Heart right ventricle (tissue), 16 donors: Measurements from ENCODE around the gene UROS. TPM values are rescaled to one million over a fixed set of nuclear protein-coding genes. Genes with fewer than 3 reads are reported as not detected.

ENCODE experiments used
- ATAC-seq, 8 donors: fragments of 200-7000 bp; cut with Tn5 transposase; one replicate each; pipeline ENCODE4 v1.9.1; 2020; ENCODE audit warnings: mild to moderate bottlenecking in 8 of 8, moderate library complexity in 8 of 8, moderate number of reproducible peaks in 1 of 8
- DNase-seq, 2 donors: peaks; one replicate each; pipeline ENCODE4 v3.0.0-alpha.2; 2020
- H3K27ac ChIP-seq, 10 donors: fragments of 200-600 bp; sonication (generic) in 2 of 10; one replicate each; pipeline versions ENCODE4 v1.5.0 to v1.8.0; 2020 to 2022; ENCODE audit warnings: mild to moderate bottlenecking in 3 of 10
- H3K27me3 ChIP-seq, 7 donors: fragments of 200-600 bp; one replicate each; pipeline ENCODE4 v1.8.0; 2021 to 2022; ENCODE audit warnings: mild to moderate bottlenecking in 2 of 7
- H3K36me3 ChIP-seq, 9 donors: fragments of 200-600 bp; sonication (generic) in 1 of 9; one replicate each; pipeline versions ENCODE4 v1.5.0 to v1.8.0; 2020 to 2022; ENCODE audit warnings: mild to moderate bottlenecking in 2 of 9
- H3K4me1 ChIP-seq, 9 donors: fragments of 200-600 bp; sonication (generic) in 1 of 9; one replicate each; pipeline versions ENCODE4 v1.5.0 to v1.8.0; 2020 to 2022; ENCODE audit warnings: mild to moderate bottlenecking in 4 of 9
- H3K4me3 ChIP-seq, 10 donors: fragments of 200-600 bp; sonication (generic) in 2 of 10; one replicate each; pipeline versions ENCODE4 v1.5.0 to v1.8.0; 2020 to 2022; ENCODE audit warnings: mild to moderate bottlenecking in 7 of 10, moderate library complexity in 2 of 10
- H3K9me3 ChIP-seq, 11 donors: fragments of 200-600 bp in 10 of 11; sonication (generic) in 2 of 11; one replicate each; pipeline versions ENCODE4 v1.5.0 to v1.8.0; 2013 to 2022; ENCODE audit warnings: mild to moderate bottlenecking in 2 of 11, control low read depth in 1 of 11, moderate library complexity in 1 of 11
- WGBS, 2 donors: extraction: QIAGEN DNeasy Blood & Tissue Kit; methylation state at CpG; one replicate each; pipeline ENCODE4 v1.1.7; 2013; ENCODE audit warnings: inconsistent platforms in 1 of 2; 5-methylcytosine and 5-hydroxymethylcytosine counted together
- intact Hi-C, 10 donors: fragments of 100-400 bp; cut with DNase I; formaldehyde crosslinking; loops; one replicate each; pipeline versions ENCODE4 v1.11.1 to v1.14.2; 2022
- polyA plus RNA-seq, 2 donors: library from polyadenylated mRNA; stranded (reverse); fragments of 200-250 nt; gene quantifications; one replicate each; pipeline ENCODE4 v1.2.3, GENCODE V29; 2013
- total RNA-seq, 10 donors: library from RNA; stranded (reverse); fragmentation: NEBNext Ultra II Directional in 3 of 10; extraction: Animal tissue kit (Norgen Biotek cat#: 25700) in 3 of 10; gene quantifications; one replicate each; pipeline versions ENCODE4 v1.2.1 to v1.2.4, GENCODE V29; 2021 to 2023
- TF ChIP-seq, protein P1 (sequence below), 9 donors: fragments of 200-600 bp; sonication (generic) in 2 of 9; IDR thresholded peaks; one replicate each; pipeline versions ENCODE4 v1.5.0 to v1.8.0; 2021 to 2022; ENCODE audit warnings: antibody characterized with exemption in 9 of 9, mild to moderate bottlenecking in 5 of 9, moderate library complexity in 1 of 9
- donor health status: Arrhythmogenic right ventricular cardiomyopathy.
- donor health status: ischemic (EF 13 %, LVEDD 7.1; RV severe dilation, severe dysfunction).
- donor health status: healthy with polysubstance abuse.
- donor health status: DM: no; HTN: yes; CAD: no.
- donor health status: DM: no; HTN: no; CAD: no.
- donor health status: ischemic (EF 25% LVEDD 6.9; RV normal size, moderate dysfunction).
- donor health status: ischemic (EF 25% LVEDD 5.7; RV mildly dilated, moderate dysfunction).
- donor health status: healthy.
- donor health status: DM: yes; HTN: yes; CAD: no.
- donor health status: Ischemic cardiomyopathy.
- donor health status: ischemic (EF 35%, LVEDD 5.7; RV mildly dilated, moderate dysfunction).
- donor health status: nonischemic (EF 11% LVEDD 7.7; RV severe dilation, severe dysfunction).
- donor health status: DM: yes; HTN: yes; CAD: no.
- donor health status: PGD.
- donor health status: ischemic (EF 29% LVEDD 5.4; RV normal size, mild dysfunction).
- donor health status: nonischemic (EF 23%, LVEDD 6.1; RV moderate dilation, normal function).

The UROS gene
- total and polyA plus RNA-seq, 12 donors: 42.5 to 84.3 (median 70.8) TPM

DNA sequence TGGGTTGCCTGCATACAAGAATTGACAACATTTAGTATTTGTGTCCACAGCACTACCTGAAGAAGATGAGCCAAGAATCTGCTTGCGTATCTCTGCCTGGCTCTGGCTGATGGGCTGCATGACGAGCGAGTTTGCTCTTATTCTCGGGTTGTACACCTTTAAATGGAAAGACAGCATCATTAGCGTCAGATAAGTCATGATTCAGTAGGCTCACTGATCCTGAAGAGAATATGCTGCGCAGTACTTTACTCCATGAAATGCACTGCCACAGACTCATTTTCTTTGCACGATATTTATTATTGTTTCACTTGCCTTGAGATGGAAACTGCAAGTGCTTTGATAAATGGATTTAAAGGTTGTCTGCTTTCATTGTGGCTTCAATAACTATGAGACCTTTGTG is 29.4 kb upstream of the UROS start:
- DNase-seq (no peak), ATAC-seq (no peak)
- no peak overlapping the region for H3K27ac ChIP-seq
- H3K4me1 ChIP-seq: peaks cover 0 to 34% (median 5%) of the 10 kb centered on the region in 9 donors
- intact Hi-C loops: no loop called here
- TF ChIP-seq, protein P1, sequence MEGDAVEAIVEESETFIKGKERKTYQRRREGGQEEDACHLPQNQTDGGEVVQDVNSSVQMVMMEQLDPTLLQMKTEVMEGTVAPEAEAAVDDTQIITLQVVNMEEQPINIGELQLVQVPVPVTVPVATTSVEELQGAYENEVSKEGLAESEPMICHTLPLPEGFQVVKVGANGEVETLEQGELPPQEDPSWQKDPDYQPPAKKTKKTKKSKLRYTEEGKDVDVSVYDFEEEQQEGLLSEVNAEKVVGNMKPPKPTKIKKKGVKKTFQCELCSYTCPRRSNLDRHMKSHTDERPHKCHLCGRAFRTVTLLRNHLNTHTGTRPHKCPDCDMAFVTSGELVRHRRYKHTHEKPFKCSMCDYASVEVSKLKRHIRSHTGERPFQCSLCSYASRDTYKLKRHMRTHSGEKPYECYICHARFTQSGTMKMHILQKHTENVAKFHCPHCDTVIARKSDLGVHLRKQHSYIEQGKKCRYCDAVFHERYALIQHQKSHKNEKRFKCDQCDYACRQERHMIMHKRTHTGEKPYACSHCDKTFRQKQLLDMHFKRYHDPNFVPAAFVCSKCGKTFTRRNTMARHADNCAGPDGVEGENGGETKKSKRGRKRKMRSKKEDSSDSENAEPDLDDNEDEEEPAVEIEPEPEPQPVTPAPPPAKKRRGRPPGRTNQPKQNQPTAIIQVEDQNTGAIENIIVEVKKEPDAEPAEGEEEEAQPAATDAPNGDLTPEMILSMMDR (IDR thresholded peaks at IDR 0.05): no peak
- no peaks in the 10 kb centered on the region for H3K9me3 ChIP-seq
- H3K4me3 ChIP-seq: no peak overlapping the region
- 94 to 95% methylated on average over 7 of the region's 7 CpGs for WGBS, 2 donors
- no peaks in the 10 kb centered on the region for H3K27me3 ChIP-seq
- H3K36me3 ChIP-seq: peaks cover 0 to 97% (median 36%) of the 10 kb centered on the region in 9 donors

DNA sequence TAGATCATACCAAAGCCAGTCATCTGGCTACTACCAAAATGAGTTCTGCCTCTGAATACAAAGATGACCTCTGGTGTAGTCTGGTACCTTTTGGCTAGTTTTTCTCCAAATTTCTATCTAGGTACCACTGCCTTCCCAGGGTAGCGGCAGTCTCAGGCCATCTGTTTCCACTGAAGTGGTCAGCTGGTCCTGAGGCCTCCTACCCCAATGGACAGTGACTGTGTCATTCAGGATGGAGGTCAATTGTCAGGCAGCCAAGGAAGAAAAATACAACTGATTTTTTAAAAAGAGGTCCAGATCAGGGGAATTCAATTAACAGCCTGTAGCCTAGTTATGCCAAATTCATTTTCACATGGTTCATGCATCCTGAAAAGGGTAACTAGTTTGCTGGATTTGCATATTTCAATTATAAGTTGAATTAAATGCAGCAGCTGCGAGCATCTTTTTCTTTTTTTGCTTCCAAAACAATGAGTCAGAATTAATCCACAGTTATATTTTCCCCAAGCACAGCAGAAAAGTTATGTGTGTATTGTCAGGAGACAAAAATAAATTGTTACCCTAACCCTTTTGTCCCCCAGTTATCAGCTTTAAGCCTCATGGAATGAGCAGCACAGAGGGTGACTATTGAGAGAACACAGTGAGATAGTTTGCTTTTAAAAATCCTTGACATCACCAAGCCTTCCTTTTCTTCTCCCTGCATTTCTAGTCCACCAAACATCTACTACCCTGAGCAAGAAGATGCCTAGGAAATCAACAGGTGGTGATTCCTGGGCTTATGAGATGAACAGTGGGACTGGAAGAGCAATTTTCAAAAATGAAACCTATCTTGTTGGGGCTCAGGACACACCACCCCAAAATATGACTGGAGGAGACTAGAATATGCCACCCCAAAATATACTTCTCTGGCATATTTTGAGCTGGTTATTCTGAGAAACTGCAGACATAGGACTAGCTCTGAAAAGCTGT is 28.0 kb upstream of the UROS start:
- no peak for DNase-seq
- H3K36me3 ChIP-seq: peaks cover 0 to 97% (median 36%) of the 10 kb centered on the region in 9 donors
- TF ChIP-seq, protein P1 (IDR thresholded peaks at IDR 0.05): no peak
- H3K9me3 ChIP-seq: no peaks in the 10 kb centered on the region
- peaks cover 0 to 34% (median 5%) of the 10 kb centered on the region in 9 donors for H3K4me1 ChIP-seq
- H3K27me3 ChIP-seq: no peaks in the 10 kb centered on the region
- intact Hi-C loops: no loop called here
- peak in 5 of 8 donors; percentile 20 to 91 (median 81) for ATAC-seq
- WGBS, 2 donors: 85 to 87% methylated on average over 2 of the region's 2 CpGs
- H3K4me3 ChIP-seq: no peak overlapping the region
- peak overlapping the region in 6 of 10 donors; percentile 38 to 82 (median 70) for H3K27ac ChIP-seq

DNA sequence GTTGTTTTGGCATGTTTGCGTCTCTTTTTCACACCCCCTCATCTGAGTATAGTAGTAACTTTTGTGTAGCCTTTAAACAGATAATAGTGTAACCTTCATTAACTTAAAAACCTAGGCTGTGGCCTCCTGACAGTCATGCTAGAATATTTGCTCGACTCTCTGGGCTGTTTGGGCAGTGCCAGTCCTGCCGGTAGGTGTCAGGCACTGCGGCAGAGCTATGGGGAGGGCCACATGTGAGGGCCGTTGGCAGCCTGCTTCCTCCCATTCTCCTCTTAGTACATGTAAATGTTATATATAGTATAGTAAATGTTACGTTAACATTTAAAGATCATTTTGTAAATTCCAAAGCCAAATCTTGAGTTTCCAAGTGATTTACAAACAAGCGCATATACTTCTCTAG is 26.4 kb upstream of the UROS start:
- no peaks in the 10 kb centered on the region for H3K9me3 ChIP-seq
- peaks cover 0 to 42% (median 14%) of the 10 kb centered on the region in 9 donors for H3K4me1 ChIP-seq
- DNase-seq: no peak
- 90 to 93% methylated on average over 7 of the region's 7 CpGs for WGBS, 2 donors
- intact Hi-C loops: loop anchor here in 1 of 10 donors (10.0 kb wide), 1 partner anchor 105 kb away; no protein-coding TSS in a partner anchor
- no peaks in the 10 kb centered on the region for H3K27me3 ChIP-seq
- peaks cover 0 to 100% (median 30%) of the 10 kb centered on the region in 9 donors for H3K36me3 ChIP-seq
- no peak overlapping the region for H3K4me3 ChIP-seq
- no peak for ATAC-seq
- peak overlapping the region in 4 of 10 donors; percentile 7 to 56 (median 17) for H3K27ac ChIP-seq
- TF ChIP-seq, protein P1 (IDR thresholded peaks at IDR 0.05): no peak

DNA sequence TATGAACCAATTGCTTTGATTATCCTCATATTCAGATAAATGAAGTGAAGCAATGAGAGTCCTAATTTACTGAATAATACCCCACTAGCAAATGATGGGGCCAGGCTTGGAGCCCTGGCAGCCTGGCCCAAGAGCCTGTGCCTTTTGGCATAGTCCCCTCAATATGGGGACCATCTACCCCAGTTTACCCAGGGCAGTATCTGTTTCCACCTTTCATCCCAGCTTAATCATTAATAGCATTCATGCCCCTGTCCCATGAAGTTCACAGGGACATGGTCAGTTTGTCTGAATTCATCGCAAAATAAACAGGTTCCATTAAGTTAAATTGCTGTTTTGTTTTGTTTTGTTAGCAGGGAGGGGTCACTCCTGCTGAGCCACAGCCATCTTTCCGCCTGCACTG is 25.8 kb upstream of the UROS start:
- Histone ChIP-seq H3K27me3 (no peaks in the 10 kb centered on the region), H3K4me3 (no peak overlapping the region), H3K27ac (peak overlapping the region in 3 of 10 donors; percentile 7 to 56 (median 24)), H3K4me1 (peaks cover 0 to 48% (median 19%) of the 10 kb centered on the region in 9 donors), H3K9me3 (no peaks in the 10 kb centered on the region), H3K36me3 (peaks cover 0 to 94% (median 30%) of the 10 kb centered on the region in 9 donors)
- WGBS, 2 donors: 99 to 100% methylated on average over 2 of the region's 2 CpGs
- intact Hi-C loops: loop anchor here in 1 of 10 donors (10.0 kb wide), 1 partner anchor 104 kb away; no protein-coding TSS in a partner anchor
- no peak for DNase-seq
- ATAC-seq: no peak
- TF ChIP-seq, protein P1 (IDR thresholded peaks at IDR 0.05): no peak
